GM21447 (cell line): ENCODE results near the gene FGD6.
A peak's percentile ranks its signal among the peaks of the same experiment; 100 is the strongest.
"Not testable (repeated sequence)": the region's sequence is repeated elsewhere in the genome, so short reads cannot be mapped to it uniquely, and the experiment has no call there.

Experiments used
- ATAC-seq: cut with Tn5 transposase; IDR thresholded peaks from one replicate; pipeline ENCODE4 v1.9.1; 2021; ENCODE audit not compliant: unreplicated experiment

Gene FGD6

DNA sequence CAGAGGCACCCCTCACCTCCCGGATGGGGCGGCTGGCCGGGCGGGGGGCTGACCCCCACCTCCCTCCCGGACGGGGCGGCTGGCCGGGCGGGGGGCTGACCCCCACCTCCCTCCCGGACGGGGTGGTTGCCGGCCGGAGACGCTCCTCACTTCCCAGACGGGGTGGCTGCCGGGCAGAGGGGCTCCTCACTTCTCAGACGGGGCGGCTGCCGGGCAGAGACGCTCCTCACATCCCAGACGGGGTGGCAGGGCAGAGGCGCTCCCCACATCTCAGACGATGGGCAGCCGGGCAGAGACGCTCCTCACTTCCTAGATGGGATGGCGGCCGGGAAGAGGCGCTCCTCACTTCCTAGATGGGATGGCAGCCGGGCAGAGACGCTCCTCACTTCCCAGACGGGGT lies 18.4 kb upstream of the FGD6 start:
- not testable (repeated sequence) for ATAC-seq

DNA sequence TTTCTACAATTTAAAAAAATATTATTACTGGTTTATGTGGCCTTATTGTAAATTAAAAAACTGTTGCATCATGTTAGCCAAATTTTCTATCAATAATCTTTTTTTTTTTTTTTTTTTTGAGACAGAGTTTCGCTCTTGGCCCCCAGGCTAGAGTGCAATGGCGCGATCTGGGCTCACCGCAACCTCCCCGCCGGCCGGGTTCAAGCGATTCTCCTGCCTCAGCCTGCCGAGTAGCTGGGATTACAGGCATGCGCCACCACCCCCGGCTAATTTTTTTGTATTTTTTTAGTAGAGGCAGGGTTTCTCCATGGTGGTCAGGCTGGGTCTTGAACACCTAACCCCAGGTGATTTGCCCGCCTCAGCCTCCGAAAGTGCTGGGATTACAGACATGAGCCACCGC lies 16.9 kb upstream of the FGD6 start:
- not testable (repeated sequence) for ATAC-seq

DNA sequence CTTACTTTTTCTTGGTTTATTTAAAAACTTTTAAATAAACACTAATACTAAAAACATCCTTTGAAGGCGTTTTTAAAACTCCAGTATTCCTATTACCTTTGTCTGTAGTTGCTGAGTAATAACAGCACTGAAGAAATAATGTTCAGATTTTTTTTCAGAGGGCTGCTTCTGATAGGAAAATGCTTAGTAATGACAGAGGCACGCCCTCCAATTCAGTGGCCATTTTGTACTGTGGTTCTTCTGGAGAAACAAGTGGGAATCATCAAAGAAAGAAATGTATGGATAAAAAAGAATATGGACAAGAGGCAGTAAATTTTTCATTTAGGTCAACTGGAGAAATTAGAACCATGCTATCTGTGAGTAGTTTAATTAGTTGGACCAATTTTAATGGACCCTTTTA lies 13.9 kb upstream of the FGD6 start:
- ATAC-seq = no peak

DNA sequence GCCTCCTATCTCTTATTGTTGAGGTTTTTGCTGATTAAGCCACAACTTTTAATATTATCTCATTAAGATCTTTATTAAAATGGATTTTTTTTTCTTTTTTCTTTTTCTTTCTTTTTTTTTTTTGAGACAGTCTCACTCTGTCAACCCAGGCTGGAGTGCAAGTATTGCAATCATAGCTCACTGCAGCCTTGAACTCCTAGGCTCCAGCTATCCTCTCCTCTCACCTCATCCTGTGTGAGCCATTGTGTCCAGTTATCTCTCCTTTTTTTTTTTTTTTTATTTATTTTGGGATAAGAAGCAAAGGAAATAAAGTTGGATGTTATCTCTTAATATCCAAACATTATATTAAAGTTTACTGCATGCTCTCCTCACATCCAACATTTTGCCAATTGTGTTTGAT lies 13.0 kb upstream of the FGD6 start:
- no peak for ATAC-seq

DNA sequence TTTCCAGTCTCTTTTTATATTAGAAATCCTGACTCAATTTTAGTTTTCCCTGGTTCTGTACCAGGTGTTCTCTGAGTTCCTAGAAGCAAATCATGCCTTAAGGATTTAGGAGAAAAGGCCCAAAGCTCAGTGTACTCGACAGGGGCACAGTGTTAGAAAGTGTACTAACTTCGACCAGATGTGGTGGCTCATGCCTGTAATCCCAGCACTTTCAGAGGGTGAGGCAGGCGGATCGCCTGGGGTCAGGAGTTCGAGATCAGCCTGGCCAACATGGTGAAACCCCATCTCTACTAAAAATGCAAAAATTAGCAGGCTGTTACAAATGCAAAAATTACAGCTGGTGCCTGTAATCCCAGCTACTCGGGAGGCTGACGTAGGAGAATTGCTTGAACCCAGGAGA lies 12.4 kb upstream of the FGD6 start:
- ATAC-seq = no peak

- ATAC-seq = no peak
These were observed 11.3 kb upstream of the FGD6 start for GRCh38 chr12:95228617-95229016.

DNA sequence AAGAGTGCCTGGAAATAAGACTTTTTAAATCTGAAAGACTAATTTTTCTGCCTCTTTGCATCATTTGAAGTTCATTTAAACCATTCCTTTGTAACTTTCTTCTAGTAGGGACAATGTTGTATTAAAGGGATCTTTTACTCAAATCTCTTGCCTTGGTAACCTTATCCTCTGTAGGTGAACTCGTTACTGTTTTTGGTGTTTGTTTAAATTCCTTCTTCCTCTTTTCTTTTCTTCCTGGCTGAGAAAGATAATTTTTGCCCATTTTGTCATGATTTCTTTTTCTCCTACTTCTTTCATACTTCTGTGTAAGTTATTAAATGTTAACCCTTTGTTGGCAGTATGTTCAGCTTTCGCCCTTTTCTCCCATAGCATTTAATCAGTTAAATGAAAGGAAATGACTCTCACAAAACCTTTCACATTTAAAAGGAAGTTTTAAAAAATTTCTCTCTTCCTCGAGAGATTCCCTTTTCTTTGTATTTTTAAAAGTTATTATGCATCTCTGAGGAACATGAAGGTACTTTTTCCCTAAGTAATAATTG lies 10.6 kb upstream of the FGD6 start:
- no peak for ATAC-seq

DNA sequence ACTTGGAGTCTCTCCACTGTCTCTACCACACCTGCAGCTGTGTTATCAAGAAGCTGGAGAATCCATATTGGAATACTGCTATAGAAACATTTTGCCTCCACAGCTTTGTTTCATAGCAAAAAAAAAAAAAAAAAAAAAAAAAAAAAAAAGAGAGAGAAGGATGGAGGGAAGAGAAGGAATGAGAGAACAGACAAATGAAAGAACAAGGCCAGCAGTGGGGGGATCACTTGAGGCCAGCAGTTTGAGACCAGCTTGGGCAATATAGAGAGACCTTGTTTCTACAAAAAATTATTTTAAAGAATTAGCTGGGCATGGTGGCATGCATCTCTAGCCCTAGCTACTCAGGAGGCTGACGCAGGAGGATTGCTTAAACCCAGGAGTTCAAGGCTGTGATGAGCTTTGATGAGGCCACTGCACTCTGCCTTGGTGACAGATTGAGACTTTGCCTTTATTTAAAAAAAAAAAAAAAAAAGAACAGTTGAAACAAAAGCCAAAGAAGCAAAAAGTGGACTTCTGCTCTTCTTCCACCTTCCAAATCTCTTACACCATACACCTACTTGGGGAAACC lies 8.5 kb upstream of the FGD6 start:
- ATAC-seq = no peak

DNA sequence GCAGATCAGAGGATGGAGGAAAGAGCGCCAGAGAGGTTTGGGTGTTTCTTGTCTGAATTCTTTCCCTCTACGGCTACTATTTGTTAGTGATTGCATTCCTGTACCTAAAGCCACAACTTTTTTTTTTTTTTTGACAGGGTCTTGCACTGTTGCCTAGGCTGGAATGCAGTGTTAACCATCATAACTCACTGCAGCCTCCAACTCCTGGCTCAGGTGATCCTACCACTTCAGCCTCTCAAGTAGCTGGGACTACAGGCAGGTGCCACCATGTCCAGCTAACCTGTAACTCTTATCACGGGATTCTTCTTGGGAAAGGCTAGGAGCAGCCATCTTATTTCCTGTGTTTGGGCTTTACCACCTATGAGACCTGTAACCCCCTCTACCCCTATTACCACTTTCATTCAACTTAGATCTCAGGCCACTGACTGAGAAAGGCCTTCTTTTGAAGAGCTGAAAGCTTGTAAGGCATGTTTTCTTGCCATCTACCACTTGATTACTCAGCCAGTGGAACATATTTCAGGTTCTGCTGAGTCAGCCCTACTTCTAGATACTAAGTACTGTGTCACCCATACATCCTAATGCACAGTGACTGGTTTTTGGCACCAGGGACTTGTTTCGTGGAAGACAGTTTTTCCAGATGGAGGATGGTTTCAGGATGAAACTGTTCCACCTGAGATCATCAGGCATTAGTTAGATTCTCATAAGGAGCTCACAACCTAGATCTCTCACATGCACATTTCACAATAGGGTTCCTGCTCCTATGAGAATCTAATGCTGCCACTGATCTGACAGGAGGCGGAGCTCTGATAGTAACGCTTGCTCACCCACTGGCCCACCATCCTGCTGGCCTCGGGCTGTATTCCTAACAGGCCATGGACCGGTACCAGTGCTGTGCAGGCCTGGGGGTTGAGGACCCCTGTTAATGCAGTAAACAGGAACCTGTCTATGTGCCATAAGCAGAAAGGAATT lies 7.2 kb upstream of the FGD6 start:
- no peak for ATAC-seq

- ATAC-seq = no peak
These were observed 3.5 kb upstream of the FGD6 start for GRCh38 chr12:95220726-95221125.

DNA sequence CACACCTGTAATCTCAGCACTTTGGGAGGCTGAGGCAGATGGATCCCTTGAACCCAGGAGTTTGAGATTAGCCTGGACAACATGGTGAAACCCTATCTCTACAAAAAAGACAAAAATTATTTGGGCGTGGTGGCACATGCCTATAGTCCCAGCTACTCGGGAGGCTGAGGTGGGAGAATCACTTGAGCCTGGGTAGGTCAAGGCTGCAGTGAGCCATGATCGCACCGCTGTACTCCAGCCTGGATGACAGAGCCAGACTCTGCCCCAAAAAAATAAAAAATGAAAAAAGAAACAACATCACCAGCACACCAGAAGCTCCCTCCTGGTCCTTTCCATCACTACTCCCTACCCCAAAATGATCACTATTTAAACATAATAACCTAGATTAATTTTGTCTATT lies 2.9 kb upstream of the FGD6 start:
- no peak for ATAC-seq

DNA sequence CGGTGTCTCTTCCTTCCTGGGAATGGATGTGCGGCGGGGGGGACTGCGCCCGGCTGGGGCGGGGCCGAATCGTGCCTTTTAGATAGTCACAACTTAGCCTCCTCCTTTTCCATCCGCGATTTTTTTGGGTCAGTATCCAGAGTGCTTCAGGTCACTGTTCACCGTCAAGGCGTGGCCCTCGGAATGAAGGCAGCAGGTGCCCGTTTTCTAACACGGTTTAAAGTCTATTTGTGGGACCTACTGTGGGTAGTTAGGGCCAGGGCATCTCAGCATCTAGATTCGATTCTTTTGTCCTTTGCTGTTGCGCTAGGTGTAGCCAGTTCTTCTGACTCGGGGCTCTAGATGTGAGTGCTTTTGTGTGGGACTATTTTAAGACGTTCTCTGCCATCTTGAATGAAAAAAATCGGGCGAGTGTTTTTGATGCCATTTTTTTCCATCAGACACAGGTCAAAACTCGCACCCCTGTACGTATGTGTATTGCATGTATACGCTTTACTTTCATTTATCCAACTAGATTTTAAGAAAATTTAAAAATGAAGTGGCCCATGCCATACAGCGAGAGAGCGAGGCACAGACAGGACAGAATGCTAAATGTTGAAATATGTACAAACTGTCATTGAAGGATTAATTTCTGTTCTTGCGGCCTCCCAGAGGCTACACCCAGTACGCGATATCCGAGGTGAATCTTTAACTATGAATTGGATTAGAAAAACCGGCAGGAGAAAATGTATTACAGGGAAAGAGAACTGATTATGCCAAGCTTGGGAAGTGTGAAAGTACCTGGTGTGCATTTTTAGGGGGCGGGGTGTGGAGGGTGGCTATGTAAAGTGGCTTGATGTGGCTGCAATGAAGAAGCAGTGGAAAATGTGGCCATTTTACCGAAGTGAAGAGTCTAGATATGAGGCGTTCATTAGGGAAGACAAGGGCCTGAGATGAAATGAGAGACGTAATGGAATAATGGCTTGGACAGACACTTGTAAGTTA lies 1.2 kb upstream of the FGD6 start:
- ATAC-seq = no peak

DNA sequence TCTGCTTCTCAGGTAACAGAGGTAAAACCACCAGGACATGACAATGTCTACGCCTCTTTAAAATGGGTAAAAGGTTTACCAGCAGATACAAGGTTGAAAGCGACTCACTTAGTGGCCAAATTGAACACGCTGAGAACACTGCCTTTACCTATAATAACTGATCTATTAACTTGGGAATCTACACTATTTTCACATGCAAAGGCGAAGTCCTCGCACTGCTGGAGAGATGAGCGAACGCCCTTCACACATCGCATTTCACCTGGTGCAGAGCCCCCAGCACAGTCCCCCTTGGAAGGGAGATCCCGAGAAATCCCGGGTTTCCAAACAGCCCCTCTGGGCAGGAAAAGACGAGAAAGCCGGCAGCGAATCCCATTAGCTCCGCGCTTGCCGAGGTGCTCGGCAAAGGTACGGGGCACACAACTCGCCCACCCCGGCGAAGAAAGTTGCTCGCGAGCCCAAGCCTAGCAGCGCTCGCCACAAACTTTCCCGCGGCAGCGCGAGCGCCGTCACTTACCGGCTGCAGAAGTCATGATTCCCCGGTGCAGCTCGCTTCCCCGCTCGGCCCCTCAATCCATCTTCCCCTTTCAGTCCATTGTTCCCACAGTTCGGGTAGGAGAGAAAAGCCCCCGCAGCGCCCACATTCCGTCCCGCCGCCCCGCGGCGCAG lies 423 bp downstream of the FGD6 start:
- ATAC-seq = peak; percentile 21

DNA sequence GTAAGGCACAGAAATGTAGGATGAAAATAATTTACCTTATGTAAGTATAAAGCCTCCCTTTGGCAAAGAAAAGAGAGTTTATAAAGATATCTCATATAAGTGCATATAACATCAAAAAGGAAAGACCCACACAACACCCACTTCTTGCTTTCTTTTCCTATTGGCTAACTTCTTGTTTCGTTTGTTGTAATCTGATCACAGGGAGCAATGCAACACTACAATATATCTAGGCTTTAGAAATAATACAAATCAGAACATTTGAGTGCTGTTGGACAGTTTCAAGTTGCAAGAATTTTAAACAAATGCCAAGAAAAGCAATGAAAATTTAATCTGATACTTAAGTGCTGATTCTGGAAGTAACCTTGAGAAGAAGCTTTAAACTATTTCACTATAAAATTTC lies 1.3 kb downstream of the FGD6 start:
- ATAC-seq = no peak

DNA sequence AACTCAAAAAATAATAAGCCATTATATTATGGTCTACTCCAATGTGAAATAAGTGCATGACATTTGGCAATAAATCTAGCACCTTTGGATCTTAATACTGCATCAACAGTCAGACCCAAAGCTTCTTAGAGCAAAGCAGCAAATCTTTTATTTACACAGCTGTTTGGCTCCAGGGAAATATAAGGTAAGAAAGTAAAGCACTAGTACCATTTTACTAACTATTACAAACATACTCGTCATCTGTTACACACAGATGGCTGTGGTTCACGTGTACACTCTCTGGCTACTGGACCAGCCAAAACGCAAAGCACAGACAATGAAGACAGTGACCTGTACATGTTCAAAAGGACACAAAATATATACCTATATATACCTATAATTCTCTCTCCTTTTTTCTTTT lies 2.8 kb downstream of the FGD6 start:
- no peak for ATAC-seq

DNA sequence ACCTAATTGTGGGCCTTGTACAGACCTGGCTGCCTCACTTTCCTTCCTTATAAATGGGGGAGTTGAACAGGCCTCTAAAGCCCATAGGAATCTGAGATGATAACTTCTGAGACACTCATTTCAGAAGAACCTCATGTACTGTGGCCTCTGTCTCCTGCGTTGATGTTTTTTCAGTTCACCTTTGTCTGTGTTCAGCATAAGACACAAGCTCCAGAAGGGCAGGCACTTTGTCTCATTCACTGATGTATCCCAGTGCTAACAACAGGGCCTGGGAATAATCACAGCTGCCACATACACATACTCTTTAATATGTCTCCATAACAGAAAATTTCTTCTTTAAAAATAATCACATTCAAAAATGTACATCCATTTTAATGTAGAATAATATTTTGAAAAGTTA lies 3.3 kb downstream of the FGD6 start:
- no peak for ATAC-seq

- no peak for ATAC-seq
These were observed 4.1 kb downstream of the FGD6 start for GRCh38 chr12:95213119-95213518.

GRCh38 chr12:95212586-95212985 lies 4.7 kb downstream of the FGD6 start:
- ATAC-seq = no peak

GRCh38 chr12:95208678-95209077 lies 8.6 kb downstream of the FGD6 start:
- no peak for ATAC-seq

DNA sequence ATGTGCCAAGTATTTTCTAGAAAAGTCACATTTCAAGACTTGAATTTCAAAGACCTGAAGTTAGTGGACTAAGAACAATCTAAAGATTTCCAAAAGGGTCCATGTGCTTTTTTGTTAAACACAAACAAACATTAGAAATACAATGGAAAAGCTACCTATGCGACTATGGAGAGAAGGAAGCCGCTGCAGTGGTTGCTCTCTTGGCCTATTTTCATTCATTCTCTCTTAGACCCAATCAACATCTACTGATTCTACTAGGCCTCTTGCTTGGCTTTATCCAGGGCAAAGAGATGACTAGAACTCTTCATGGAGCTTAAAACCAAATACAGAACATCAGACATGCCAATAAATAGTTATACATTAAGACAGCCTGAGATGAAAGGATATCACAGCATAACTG lies 9.9 kb downstream of the FGD6 start:
- no peak for ATAC-seq

DNA sequence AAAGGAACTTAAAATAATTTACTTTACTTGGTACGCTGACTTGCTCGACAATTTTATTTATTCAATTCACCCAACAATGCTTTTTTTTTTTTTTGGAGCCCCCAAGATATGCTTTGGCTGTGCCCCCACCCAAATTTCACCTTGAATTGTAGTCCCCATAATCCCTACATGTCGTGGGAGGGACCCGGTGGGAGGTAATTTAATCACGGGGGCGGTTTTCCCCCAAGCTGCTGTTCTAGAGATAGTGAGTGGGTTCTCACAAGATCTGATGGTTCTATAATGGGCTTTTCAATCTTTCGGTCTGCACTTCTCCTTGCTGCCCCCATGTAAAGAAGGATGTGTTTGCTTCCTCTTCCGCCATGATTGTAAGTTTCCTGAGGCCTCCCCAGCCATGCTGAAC lies 10.4 kb downstream of the FGD6 start:
- no peak for ATAC-seq
